HG03575 (cell line): Measurements from ENCODE around the gene OPRL1.

Experiments used
- ATAC-seq: cut with Tn5 transposase; IDR thresholded peaks from one replicate; pipeline ENCODE4 v1.9.1; 2021; ENCODE audit not compliant: unreplicated experiment, insufficient number of reproducible peaks, low FRiP score; ENCODE audit errors: extremely low read depth

Gene OPRL1

DNA sequence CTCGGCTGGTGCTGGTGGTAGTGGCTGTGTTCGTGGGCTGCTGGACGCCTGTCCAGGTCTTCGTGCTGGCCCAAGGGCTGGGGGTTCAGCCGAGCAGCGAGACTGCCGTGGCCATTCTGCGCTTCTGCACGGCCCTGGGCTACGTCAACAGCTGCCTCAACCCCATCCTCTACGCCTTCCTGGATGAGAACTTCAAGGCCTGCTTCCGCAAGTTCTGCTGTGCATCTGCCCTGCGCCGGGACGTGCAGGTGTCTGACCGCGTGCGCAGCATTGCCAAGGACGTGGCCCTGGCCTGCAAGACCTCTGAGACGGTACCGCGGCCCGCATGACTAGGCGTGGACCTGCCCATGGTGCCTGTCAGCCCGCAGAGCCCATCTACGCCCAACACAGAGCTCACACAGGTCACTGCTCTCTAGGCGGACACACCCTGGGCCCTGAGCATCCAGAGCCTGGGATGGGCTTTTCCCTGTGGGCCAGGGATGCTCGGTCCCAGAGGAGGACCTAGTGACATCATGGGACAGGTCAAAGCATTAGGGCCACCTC lies 18.7 kb downstream of the OPRL1 start:
- no peak for ATAC-seq

DNA sequence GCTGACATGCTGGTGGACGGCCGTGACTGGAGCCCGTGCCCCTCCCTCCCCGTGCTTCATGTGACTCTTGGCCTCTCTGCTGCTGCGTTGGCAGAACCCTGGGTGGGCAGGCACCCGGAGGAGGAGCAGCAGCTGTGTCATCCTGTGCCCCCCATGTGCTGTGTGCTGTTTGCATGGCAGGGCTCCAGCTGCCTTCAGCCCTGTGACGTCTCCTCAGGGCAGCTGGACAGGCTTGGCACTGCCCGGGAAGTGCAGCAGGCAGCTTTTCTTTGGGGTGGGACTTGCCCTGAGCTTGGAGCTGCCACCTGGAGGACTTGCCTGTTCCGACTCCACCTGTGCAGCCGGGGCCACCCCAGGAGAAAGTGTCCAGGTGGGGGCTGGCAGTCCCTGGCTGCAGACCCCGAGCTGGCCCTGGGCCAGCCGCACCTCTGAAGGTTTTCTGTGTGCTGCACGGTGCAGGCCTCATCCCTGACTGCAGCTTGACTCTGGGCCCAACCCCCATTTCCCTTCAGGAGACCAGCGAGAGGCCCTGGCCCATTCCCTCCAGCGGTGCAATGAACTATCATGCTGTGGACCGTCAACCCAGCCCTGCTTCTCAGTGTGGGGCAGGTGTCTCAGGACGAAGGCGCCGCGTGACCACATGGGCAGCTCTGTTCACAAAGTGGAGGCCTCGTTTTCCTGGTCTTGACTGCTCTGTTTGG lies 19.4 kb downstream of the OPRL1 start:
- no peak for ATAC-seq

DNA sequence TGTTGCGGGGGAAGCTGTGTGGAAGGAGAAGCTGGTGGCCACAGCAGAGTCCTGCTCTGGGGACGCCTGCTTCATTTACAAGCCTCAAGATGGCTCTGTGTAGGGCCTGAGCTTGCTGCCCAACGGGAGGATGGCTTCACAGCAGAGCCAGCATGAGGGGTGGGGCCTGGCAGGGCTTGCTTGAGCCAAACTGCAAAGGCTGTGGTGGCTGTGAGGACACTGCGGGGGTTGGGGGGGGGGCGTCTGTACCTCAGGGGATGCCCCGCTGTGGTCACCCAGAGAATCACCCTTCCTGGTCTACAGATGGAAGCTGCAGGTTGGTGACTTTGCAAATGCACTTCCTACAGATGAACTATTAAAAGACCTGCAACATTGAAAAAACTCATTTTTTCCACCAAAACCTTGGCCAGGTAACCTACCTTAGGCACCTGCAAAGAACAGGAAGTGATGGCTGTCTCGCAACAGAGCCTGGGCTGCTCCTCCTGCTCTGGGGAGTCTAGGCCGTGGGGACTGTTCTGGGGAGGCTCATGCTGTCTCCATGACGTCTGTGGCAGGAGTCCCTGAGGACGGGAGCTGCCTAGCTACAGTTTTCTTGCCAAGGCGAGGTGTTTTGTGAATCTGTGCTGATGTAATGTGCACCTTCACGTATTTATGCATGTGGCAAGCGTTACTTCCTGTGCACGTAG lies 20.1 kb downstream of the OPRL1 start:
- no peak for ATAC-seq

DNA sequence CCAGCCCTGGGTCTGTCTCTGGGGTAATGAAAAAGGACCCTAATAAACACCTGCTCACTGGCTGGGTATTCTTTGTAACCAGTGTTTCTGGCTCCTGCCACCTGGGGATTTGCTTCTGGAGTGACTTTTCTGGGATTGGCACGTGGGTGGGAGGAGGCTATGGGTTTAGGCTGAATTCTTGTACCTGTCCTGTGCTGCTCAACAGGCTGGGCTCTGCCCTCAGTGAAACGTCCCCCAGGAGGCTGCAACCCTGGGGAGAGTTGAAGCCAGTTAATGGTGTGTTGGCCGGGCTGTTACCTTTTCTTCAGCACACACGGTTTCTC lies 20.6 kb downstream of the OPRL1 start:
- ATAC-seq = no peak

DNA sequence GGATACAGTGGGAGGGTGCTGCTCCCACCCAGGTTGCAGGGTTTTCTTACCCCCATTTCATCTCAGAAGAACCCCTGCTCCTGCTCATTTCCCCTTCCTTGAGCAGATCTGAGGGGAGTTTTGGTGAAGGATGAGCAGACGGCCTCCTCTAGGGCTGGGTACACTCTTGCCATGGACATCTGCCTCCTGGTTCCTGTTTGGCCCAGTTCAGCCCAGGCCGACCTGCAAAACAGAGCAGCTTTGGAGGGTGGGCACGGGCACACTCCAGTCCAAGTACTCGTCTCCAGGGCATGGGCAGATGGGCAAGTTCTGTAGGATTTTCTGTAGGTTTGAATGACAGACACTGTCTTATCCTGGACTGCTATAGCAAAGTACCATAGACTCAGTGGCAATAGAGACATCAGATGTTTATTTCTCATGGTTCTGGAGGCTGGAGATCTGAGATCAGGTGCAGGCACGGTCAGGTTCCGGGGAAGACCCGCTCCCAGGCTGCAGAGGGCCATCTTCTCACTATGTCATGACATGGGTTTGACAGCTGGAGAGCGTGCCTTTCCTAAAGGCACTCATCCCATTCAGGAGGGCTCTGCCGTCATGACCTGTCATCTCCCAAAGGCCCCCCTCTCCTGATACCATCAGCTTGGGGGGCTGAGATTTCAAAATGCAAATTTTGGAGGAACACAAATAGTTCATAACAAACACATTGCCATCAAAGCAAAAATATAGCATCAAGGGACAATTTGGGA lies 21.2 kb downstream of the OPRL1 start:
- no peak for ATAC-seq

DNA sequence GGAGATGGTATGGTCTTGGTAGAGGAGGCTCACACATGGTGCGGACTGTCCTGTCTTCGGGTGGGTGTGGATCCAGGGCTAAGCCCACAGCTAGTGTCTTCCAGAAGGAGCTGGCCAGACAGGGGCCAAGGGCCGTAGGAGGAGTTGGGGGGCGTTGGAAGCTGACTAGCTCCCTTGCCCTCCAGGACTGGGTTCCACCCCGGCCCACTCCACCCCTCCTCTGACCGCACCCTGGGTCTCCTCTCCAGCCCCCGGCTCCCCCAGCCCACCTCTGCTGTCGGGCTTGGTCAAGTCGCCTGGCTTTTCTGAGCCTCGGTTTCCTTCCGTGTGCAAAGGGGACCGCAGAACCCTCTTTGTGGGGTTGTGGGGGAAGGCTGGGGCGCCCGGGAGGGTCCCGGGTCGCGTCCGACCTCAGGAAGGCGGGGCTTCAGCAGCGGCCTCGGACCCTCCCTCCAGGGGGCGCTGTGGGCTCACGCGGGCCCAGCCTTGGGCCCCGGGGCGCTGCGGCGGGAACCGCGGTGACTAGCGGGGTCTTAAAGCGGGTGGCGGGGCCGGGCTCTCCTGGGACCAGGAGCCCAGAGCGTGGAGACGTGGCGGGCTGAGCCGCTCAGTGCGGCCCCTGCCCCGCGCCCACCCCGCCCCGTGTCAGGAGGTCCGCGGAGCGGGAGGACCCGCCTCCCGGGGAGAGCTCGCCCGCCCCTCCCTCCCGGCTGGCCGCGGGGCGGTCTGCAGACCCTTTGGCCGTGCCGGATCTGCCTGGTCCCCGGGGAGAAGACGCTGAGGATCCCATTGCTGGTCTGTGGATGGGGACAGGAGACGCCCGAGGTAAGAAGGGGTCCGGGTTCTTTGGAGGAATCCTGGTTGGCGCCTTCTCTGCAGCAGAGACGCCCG lies 22.1 kb downstream of the OPRL1 start:
- ATAC-seq = no peak

DNA sequence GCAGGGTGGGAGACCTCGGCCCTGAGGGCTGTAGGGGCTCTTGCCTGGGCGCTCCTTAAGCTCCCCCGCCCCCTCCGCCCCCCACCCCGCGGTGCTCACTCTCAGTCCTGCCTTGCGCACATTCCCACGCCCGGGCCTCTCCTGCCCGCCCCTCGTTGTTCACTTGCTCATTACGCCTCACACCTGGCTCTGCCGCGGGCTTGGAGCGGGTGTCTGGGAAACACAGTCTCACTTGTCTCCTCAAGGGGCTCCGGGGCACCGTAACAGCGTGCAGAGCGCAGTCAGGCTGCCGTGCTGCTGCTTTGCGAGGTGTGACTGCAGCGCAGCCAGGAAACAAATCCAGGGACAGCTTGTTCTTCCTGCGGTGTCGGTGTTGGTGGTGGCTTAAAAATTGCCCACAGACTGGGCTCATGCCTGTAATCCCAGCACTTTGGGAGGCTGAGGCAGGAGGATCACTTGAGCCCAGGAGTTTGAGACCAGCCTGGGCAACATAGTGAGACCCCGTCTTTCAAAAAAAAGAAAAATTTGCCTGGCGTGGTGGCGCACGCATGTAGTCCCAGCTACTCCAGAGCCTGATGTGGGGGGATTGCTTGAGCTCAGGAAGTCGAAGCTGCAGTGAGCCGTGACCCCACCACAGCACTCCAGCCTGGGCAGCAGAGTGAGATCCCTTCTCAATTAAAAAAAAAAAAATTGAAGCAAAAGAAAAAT lies 22.9 kb downstream of the OPRL1 start:
- ATAC-seq = no peak

DNA sequence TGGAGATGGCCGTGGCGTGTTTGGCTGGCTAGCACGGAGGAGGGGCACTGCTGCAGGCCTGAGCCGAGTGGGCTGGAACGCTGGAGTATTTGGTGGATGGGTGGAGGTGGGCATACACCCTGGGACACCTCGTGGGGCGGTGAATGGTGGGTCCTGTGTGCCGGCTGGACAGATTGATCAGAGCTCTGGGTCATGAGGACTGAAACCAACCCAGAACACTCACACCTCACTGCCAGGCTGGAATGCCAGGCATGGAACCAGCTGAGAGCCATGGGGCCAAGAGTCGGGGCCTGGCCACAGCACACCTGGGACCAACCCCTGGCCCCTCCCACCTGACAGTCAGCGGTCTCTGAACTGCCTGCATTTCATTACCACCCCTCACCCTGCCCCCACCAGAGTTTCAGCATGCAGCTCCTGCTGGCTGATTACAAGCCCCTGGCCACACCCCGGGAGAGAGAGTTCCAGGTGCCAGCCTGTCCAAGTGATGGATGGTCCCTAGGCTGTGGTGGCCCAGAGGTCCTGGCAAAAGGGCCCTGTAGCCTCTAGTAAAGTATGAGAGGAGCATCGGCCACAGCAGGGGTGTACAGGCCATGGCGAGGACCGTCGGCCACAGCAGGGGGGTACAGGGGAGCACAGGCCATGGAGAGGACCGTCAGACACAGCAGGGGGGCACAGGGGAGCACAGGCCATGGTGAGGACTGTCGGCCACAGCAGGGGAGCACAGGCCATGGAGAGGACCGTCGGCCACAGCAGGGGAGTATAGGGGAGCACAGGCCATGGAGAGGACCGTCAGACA lies 24.2 kb downstream of the OPRL1 start:
- no peak for ATAC-seq

DNA sequence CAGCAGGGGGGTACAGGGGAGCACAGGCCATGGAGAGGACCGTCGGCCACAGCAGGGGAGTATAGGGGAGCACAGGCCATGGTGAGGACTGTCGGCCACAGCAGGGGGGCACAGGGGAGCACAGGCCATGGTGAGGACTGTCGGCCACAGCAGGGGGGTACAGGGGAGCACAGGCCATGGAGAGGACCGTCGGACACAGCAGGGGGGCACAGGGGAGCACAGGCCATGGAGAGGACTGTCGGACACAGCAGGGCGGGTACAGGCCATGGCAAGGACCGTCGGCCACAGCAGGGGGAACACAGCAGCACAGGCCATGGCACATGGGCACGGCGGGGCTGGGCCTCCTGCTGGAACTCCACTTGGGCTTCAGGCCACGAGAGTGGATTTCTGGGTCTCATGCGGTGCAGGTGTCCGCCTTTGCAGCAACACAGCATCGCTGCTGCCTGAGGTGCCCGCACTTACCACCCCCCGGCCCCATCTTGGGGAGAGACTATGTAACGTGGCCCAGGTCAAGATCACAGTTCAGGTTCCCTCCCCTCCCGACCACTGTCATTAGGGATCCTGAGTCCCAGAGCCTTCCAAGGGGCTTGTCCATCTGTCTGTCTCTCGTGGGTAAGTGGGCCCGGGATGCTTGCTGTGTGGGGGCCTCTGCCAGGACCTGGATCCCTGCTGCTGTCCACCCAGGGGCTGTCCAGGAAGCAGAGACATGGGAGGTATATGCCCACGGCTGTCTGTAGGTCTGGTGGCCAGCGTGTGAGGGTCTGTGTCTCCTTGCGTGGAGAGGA lies 25.0 kb downstream of the OPRL1 start:
- no peak for ATAC-seq

DNA sequence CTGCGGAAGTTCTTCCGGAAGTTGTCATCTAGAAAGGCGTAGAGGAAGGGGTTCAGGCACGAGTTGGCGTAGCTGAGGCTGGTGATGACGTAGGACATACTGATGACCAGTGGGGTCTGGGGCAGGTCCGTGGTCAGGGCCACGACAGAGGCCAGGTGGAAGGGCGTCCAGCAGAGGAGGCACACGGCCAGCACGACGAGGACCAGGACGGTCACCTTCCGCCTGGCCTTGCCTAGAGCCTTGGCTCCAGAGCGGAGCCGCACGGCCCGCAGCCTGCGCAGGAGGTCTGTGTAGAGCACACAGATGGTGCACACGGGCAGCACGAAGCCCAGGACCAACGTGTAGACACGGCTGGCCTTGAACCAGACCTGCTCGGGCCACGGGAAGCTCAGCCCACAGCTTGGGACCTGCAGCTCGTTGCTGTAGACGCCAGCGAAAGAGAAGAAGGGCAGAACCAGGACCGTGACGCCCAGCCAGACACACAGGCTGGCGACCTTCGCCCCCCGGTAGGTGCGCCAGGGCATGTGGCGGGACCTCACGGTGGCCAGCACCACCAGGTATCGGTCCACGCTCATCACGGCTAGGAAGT lies 26.1 kb downstream of the OPRL1 start:
- no peak for ATAC-seq

DNA sequence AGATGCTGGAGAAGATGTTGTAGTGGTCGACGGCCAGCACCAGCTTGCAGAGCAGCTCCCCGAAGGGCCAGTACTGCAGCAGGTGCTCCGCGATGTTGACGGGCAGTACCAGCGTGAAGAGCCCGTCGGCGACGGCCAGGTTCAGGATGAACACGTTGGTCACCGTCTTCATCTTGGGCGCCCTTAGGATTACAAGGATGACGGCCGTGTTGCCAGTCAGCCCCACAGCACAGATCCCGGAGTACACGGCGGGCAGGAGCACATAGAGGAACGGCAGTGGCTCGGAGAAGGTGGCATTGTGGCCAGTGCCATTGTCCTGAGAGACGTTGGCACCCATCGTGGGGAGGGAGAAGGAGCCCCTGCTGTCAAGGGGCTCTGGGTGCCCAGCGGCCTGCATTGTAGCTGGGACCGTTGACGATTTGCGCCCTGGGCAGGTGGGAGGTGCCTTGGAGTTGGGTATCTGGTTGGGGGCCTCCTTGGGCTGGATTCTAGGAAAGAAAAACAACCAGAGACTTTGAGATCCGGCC lies 26.6 kb downstream of the OPRL1 start:
- ATAC-seq = no peak

DNA sequence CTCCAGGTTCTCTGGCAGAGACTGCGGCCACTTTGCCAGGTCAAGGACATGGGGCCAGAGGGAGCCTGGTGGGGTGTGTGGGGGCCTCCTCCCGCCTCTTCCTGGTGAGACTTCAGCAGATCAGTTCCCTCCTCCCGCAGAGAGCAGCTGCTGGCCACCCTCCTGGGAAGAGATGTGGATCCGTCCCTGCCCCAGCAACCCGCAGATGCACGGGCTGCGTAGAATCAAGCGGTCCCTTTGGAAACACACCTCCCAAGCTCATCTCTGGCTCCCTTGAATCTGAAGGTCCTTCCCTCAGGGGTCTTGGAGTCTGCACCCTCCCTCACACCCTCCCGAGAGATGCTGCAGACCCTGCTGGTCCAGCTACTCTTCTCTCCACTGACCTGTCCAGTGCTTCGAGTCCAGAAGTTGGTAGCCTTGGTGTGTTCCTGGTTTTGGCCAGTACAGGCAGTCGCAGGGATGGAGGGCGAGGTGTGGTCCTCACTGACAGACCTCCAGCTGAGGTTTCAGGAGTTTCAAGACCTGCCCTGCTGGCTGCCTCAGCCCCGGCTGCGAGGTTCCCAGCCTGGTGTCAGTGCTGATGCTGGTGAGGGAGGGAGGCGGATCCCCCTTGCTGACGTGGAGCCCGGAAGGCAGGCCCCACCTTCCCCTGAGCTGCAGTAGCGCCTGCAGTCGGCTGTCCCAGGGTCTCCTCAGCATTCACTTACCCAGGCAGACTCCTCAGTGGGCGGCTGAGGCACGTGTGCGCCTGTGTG lies 27.3 kb downstream of the OPRL1 start, which contains the start of gene NPBWR2:
Gene NPBWR2 (minus strand): TSS at position 585 of the 755 bp plus-strand sequence. CDS start 734 bp downstream, outside the sequence.
- ATAC-seq = no peak

DNA sequence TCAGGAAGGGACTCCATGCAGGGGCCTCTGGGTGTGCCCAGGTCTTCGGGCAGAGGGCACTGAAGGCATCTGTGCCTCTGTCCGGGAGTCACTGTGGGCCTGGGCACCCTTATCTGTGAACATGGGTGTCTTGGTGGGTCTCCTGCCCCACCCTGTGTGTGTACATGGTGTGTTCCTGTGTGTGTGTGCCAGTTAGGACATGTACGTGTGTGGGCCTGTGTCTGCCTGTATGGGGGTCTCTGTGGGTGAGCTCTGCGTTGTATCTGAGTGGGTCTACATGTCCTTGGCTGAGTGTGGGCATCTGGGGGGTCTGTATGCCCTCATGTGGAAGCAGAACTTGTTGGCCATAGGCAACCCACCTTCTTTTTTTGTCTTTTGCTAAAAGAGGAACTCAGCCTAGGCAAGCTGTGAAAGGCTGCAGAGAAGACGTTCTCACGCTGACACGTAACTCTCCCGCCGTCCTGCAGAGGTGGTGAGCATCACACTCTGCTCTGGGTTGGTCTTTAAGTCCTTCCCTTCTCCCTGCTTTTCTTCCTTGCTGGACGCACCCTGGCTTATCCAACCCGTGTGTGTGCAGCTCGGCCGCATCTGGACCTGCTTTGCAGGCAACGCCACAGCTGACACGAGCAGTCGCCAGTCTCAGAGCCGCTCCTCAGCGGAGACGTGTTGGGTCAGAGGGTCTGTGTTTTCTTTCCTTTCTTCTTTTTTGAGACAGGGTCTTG lies 28.0 kb downstream of the OPRL1 start:
- no peak for ATAC-seq

DNA sequence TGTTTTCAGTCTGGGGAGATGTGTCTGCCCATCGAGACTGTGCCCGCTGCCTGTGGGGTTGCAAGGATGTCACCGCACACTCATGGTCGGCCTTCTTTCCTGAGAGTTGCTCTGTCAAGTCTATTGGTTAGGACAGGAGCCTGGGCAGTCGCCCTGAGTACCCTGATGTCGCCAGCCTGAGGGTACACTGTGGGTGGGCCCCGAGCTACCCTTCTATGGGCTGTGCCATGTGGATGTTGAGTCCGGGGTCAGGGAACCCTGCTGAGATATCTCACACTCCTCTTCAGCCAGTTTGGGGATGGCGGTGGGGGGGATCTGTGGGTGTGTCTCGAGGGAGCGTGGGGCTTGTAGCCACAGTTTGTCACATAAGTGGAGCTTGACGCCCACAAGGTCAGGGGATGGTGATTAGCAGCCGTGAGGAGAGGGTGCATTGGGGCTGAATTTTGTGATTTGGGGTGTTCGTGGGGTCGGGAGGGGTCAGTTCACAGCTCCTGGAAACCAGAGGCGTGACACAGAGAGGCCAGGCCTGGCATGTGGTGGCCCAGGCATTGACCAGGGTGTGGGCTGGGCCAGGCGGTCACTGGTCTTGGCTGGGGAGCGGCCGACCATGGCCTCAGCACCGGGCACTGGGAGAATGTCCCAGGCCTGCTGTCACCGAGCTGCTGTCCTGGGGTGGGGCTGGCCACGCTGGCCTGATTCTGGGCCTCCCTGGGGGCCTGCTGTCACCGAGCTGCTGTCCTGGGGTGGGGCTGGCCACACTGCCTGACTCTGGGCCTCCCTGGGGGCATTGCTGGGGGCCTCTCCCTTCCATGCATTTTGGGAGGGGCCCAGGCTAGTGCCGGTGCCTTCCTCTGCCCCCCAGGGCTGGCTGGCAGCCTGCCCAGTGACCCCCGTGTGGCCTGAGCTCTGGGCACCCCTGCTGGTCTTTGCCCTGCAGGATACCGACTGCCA lies 29.1 kb downstream of the OPRL1 start:
- ATAC-seq = no peak
